Skin of body (tissue), 2 donors: ENCODE measurements around the gene ELP2. TPM values are rescaled to one million over a fixed set of nuclear protein-coding genes. Genes with fewer than 3 reads are reported as not detected.

Source experiments
- DNase-seq: peaks from one replicate; lab custom pipeline; 2025; lab: John Stamatoyannopoulos, UW
- total RNA-seq: library from RNA; depleted of rRNA; stranded (reverse); fragments of >200 nt; gene quantifications from one replicate; pipeline ENCODE4 v1.2.3, GENCODE V29; 2014

Gene ELP2
- total RNA-seq, 1 donor from 2014 or later: 179 TPM

GRCh38 chr18:36120297-36120696 is 9.4 kb upstream of the ELP2 start:
- DNase-seq: no peak

GRCh38 chr18:36124841-36125240 is 4.9 kb upstream of the ELP2 start:
- no peak for DNase-seq

GRCh38 chr18:36126668-36127067 is 3.0 kb upstream of the ELP2 start:
- DNase-seq: no peak

GRCh38 chr18:36127836-36128529 is 1.7 kb upstream of the ELP2 start:
- no peak for DNase-seq

GRCh38 chr18:36128530-36128870 is 1.2 kb upstream of the ELP2 start:
- no peak for DNase-seq

GRCh38 chr18:36128907-36129299 is 796 bp upstream of the ELP2 start:
- DNase-seq: no peak

GRCh38 chr18:36130039-36130831 is 536 bp downstream of the ELP2 start:
- DNase-seq: no peak

- no peak for DNase-seq
These were observed 1.4 kb downstream of the ELP2 start for GRCh38 chr18:36130883-36131653.

GRCh38 chr18:36131692-36132483 is 2.2 kb downstream of the ELP2 start:
- DNase-seq: no peak

- no peak for DNase-seq
These were observed 3.1 kb downstream of the ELP2 start for GRCh38 chr18:36132756-36133155.

- DNase-seq: no peak
These were observed 5.6 kb downstream of the ELP2 start for GRCh38 chr18:36135264-36135663.

GRCh38 chr18:36139245-36139644 is 9.5 kb downstream of the ELP2 start:
- DNase-seq: no peak

GRCh38 chr18:36141576-36141975 is 11.9 kb downstream of the ELP2 start:
- no peak for DNase-seq

- no peak for DNase-seq
These were observed 13.1 kb downstream of the ELP2 start for GRCh38 chr18:36142751-36143150.

GRCh38 chr18:36143391-36143790 is 13.7 kb downstream of the ELP2 start:
- DNase-seq: no peak

- no peak for DNase-seq
These were observed 20.0 kb downstream of the ELP2 start for GRCh38 chr18:36149514-36150289.

GRCh38 chr18:36152781-36153180 is 23.1 kb downstream of the ELP2 start:
- no peak for DNase-seq

- no peak for DNase-seq
These were observed 23.5 kb downstream of the ELP2 start for GRCh38 chr18:36153203-36153602.

GRCh38 chr18:36153771-36154170 is 24.1 kb downstream of the ELP2 start:
- no peak for DNase-seq

- DNase-seq: no peak
These were observed 26.4 kb downstream of the ELP2 start for GRCh38 chr18:36155851-36156757.
